Panc1 (cell line): ENCODE measurements around the gene SEC22A.

Experiments
- POLR2AphosphoS5 ChIP-seq: IDR thresholded peaks from 2 replicates; pipeline ENCODE4 v1.6.1; 2012; ENCODE audit warnings: mild to moderate bottlenecking, low read depth, low read length, moderate library complexity
- TF ChIP-seq, protein P1 (sequence below): fragments of 450-650 bp; IDR thresholded peaks from 2 replicates; pipeline ENCODE4 v1.5.1; 2017; ENCODE audit warnings: mild to moderate bottlenecking
- TF ChIP-seq, protein P2 (sequence below), 2 experiments: IDR thresholded peaks; 2 replicates each; pipeline ENCODE4 v1.6.1; 2011 to 2012; ENCODE audit warnings: low read depth in 2 of 2, control low read depth in 1 of 2, low read length in 1 of 2, mild to moderate bottlenecking in 1 of 2, moderate library complexity in 1 of 2; ENCODE audit not compliant: insufficient read depth in 1 of 2

DNA sequence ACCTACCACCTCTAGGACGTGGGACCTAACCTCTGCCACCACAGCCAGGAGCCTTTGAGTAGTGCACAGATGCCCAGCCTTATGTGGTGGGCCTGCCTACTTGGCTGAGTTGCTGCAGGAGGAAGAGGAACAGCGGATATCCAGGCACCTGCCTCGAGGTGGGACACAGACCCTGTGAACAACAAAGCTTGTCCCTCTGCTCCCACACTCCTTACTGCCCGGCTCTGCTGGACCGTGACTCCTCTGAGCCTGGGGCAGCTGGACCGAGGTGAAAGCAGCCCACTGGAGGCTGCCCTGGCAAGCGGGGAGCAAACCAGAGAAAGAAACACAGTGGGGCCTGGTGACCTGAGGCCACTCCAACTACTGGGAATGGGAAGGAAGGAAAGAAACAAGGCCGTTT is 97.8 kb downstream of the SEC22A start:
- TF ChIP-seq, protein P1, sequence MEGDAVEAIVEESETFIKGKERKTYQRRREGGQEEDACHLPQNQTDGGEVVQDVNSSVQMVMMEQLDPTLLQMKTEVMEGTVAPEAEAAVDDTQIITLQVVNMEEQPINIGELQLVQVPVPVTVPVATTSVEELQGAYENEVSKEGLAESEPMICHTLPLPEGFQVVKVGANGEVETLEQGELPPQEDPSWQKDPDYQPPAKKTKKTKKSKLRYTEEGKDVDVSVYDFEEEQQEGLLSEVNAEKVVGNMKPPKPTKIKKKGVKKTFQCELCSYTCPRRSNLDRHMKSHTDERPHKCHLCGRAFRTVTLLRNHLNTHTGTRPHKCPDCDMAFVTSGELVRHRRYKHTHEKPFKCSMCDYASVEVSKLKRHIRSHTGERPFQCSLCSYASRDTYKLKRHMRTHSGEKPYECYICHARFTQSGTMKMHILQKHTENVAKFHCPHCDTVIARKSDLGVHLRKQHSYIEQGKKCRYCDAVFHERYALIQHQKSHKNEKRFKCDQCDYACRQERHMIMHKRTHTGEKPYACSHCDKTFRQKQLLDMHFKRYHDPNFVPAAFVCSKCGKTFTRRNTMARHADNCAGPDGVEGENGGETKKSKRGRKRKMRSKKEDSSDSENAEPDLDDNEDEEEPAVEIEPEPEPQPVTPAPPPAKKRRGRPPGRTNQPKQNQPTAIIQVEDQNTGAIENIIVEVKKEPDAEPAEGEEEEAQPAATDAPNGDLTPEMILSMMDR: no peak
- TF ChIP-seq, protein P2, sequence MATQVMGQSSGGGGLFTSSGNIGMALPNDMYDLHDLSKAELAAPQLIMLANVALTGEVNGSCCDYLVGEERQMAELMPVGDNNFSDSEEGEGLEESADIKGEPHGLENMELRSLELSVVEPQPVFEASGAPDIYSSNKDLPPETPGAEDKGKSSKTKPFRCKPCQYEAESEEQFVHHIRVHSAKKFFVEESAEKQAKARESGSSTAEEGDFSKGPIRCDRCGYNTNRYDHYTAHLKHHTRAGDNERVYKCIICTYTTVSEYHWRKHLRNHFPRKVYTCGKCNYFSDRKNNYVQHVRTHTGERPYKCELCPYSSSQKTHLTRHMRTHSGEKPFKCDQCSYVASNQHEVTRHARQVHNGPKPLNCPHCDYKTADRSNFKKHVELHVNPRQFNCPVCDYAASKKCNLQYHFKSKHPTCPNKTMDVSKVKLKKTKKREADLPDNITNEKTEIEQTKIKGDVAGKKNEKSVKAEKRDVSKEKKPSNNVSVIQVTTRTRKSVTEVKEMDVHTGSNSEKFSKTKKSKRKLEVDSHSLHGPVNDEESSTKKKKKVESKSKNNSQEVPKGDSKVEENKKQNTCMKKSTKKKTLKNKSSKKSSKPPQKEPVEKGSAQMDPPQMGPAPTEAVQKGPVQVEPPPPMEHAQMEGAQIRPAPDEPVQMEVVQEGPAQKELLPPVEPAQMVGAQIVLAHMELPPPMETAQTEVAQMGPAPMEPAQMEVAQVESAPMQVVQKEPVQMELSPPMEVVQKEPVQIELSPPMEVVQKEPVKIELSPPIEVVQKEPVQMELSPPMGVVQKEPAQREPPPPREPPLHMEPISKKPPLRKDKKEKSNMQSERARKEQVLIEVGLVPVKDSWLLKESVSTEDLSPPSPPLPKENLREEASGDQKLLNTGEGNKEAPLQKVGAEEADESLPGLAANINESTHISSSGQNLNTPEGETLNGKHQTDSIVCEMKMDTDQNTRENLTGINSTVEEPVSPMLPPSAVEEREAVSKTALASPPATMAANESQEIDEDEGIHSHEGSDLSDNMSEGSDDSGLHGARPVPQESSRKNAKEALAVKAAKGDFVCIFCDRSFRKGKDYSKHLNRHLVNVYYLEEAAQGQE (IDR thresholded peaks at IDR 0.05; ENCODE audit: insufficient read depth in 1 of 2, low read depth in 2 of 2, low read length in 1 of 2): no peak
- no peak for TF ChIP-seq POLR2AphosphoS5
